SH-SY5Y (cell line): Measurements from ENCODE around the gene OSBPL5.

ENCODE experiments used
- GATA2 ChIP-seq: IDR thresholded peaks from 2 replicates; pipeline ENCODE4 v1.6.1; 2011; ENCODE audit warnings: mild to moderate bottlenecking, low read depth, low read length
- GATA3 ChIP-seq: IDR thresholded peaks from 2 replicates; pipeline ENCODE4 v1.6.1; 2011; ENCODE audit warnings: low read depth, mild to moderate bottlenecking, low read length, moderate library complexity

DNA sequence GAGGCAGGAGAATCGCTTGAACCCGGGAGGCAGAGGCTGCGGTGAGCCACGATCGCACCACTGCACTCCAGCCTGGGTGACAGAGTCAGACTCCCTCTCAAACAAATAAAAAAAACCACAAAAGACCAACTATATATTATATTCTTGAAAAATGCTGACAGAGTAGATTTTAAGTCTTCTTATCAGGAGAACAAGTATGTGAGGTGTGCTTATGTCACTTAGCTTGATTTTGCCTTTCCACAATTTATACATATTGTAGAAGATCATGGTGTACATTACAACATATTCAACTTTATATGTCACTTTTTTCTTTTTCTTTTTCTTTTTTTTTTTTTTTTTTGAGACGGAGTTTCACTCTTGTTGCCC lies 83.7 kb downstream of the OSBPL5 start:
- TF ChIP-seq GATA3 = no peak
- TF ChIP-seq GATA2 = no peak
